Aorta (tissue), 5 donors: ENCODE results near the gene KCTD17. TPM values are rescaled to one million over a fixed set of nuclear protein-coding genes. Genes with fewer than 3 reads are reported as not detected.
A peak's percentile ranks its signal among the peaks of the same experiment; 100 is the strongest.

ENCODE experiments used
- ATAC-seq: fragments of 200-7000 bp; cut with Tn5 transposase; one replicate; pipeline ENCODE4 v1.9.1; 2022; ENCODE audit warnings: moderate library complexity; ENCODE audit not compliant: low FRiP score
- DNase-seq, 2 donors: peaks; one replicate each; pipeline ENCODE4 v3.0.0-alpha.2; 2020
- H3K27ac ChIP-seq, 2 donors: one replicate each; pipeline ENCODE4 v1.5.1; 2013; ENCODE audit warnings: low read length in 2 of 2, mild to moderate bottlenecking in 2 of 2, moderate library complexity in 2 of 2, control low read depth in 1 of 2, inconsistent platforms in 1 of 2, low read depth in 1 of 2
- H3K27me3 ChIP-seq, 2 donors: one replicate each; pipeline ENCODE4 v1.6.1; 2013; ENCODE audit warnings: control low read depth in 1 of 2, low read length in 1 of 2, mild to moderate bottlenecking in 1 of 2, moderate library complexity in 1 of 2; ENCODE audit not compliant: insufficient read depth in 2 of 2, control insufficient read depth in 1 of 2
- H3K36me3 ChIP-seq, 2 donors: one replicate each; pipeline ENCODE4 v1.6.1; 2013; ENCODE audit warnings: control low read depth in 1 of 2, low read length in 1 of 2, mild to moderate bottlenecking in 1 of 2; ENCODE audit not compliant: insufficient read depth in 2 of 2, control insufficient read depth in 1 of 2
- H3K4me1 ChIP-seq, 2 donors: one replicate each; pipeline ENCODE4 v1.6.1; 2013; ENCODE audit warnings: low read length in 2 of 2, control low read depth in 1 of 2, mild to moderate bottlenecking in 1 of 2, moderate library complexity in 1 of 2; ENCODE audit not compliant: insufficient read depth in 2 of 2, control insufficient read depth in 1 of 2
- H3K4me3 ChIP-seq, 2 donors: one replicate each; pipeline ENCODE4 v1.5.1; 2013; ENCODE audit warnings: low read length in 2 of 2, control low read depth in 1 of 2, mild to moderate bottlenecking in 1 of 2
- H3K9me3 ChIP-seq: one replicate; pipeline ENCODE4 v1.6.1; 2013; ENCODE audit warnings: mild to moderate bottlenecking, low read length; ENCODE audit not compliant: control insufficient read depth
- WGBS, 2 donors: extraction: QIAGEN DNeasy Blood & Tissue Kit; methylation state at CpG; one replicate each; pipeline ENCODE4 v1.1.7; 2013; 5-methylcytosine and 5-hydroxymethylcytosine counted together
- intact Hi-C, 2 donors: fragments of 100-400 bp; cut with DNase I; formaldehyde crosslinking; loops; one replicate each; pipeline versions ENCODE4 v1.14.2 to v1.15.0; 2022
- polyA plus RNA-seq, 2 donors: library from polyadenylated mRNA; stranded (reverse); fragments of 200-250 nt; gene quantifications; one replicate each; pipeline ENCODE4 v1.2.3, GENCODE V29; 2013
- total RNA-seq, 2 donors: library from RNA; stranded (reverse); fragmentation: NEBNext Ultra II Directional; extraction: Animal tissue kit (Norgen Biotek cat#: 25700); gene quantifications; one replicate each; pipeline ENCODE4 v1.2.1, GENCODE V29; 2021
- donor health status: healthy with polysubstance abuse.
- donor health status: Bipolar disorder and iron deficiency.
- donor health status: DM: no; HTN: no; CAD: no.
- donor health status: DM: no; HTN: no; CAD: no.
- donor health status: DM: yes; HTN: yes; CAD: no.

Gene KCTD17
- total and polyA plus RNA-seq, 4 donors: 15.2 to 27.5 (median 20.7) TPM

- intact Hi-C loops: no loop called here
- Histone ChIP-seq H3K27ac (no peak overlapping the region), H3K36me3 (peaks cover 0 to 4% of the 10 kb centered on the region in 2 donors), H3K4me1 (no peaks in the 10 kb centered on the region), H3K4me3 (no peak overlapping the region), H3K27me3 (no peaks in the 10 kb centered on the region), H3K9me3 (no peaks in the 10 kb centered on the region)
- ATAC-seq (no peak), DNase-seq (no peak)
- WGBS, 2 donors: 89 to 90% methylated on average over 34 of the region's 34 CpGs
Measured at GRCh38 chr22:37023743-37024338, 27.7 kb upstream of the KCTD17 start.

- no peak for ATAC-seq
- peaks cover 0 to 4% of the 10 kb centered on the region in 2 donors for H3K36me3 ChIP-seq
- intact Hi-C loops: no loop called here
- DNase-seq: no peak
- H3K4me1 ChIP-seq: no peaks in the 10 kb centered on the region
- WGBS, 2 donors: 86 to 89% methylated on average over 66 to 71 of the region's 71 CpGs
- no peak overlapping the region for H3K27ac ChIP-seq
- H3K27me3 ChIP-seq: no peaks in the 10 kb centered on the region
- no peaks in the 10 kb centered on the region for H3K9me3 ChIP-seq
- H3K4me3 ChIP-seq: no peak overlapping the region
Measured at GRCh38 chr22:37024339-37025157, 27.0 kb upstream of the KCTD17 start.

- Histone ChIP-seq H3K27ac (no peak overlapping the region), H3K4me3 (no peak overlapping the region), H3K36me3 (peaks cover 0 to 4% of the 10 kb centered on the region in 2 donors), H3K27me3 (no peaks in the 10 kb centered on the region), H3K9me3 (no peaks in the 10 kb centered on the region), H3K4me1 (no peaks in the 10 kb centered on the region)
- DNase-seq: no peak
- 86 to 91% methylated on average over 10 of the region's 10 CpGs for WGBS, 2 donors
- ATAC-seq: no peak
- intact Hi-C loops: no loop called here
Measured at GRCh38 chr22:37025500-37026070, 26.0 kb upstream of the KCTD17 start.

GRCh38 chr22:37026325-37026724 is 25.2 kb upstream of the KCTD17 start:
- 74 to 81% methylated on average over 5 of the region's 5 CpGs for WGBS, 2 donors

GRCh38 chr22:37027556-37027955 is 24.0 kb upstream of the KCTD17 start:
- Histone ChIP-seq H3K27me3 (no peaks in the 10 kb centered on the region), H3K27ac (no peak overlapping the region), H3K4me1 (no peaks in the 10 kb centered on the region), H3K36me3 (peaks cover 0 to 4% of the 10 kb centered on the region in 2 donors), H3K4me3 (no peak overlapping the region), H3K9me3 (no peaks in the 10 kb centered on the region)
- DNase-seq: peak in 1 of 2 donors; percentile 12
- intact Hi-C loops: no loop called here
- no peak for ATAC-seq
- WGBS, 2 donors: 91 to 92% methylated on average over 7 of the region's 7 CpGs

More at GRCh38 chr22:37026325-37026724, 25.2 kb upstream of the KCTD17 start:
- H3K4me1 ChIP-seq: no peaks in the 10 kb centered on the region
- DNase-seq: no peak
- peaks cover 0 to 4% of the 10 kb centered on the region in 2 donors for H3K36me3 ChIP-seq
- intact Hi-C loops: no loop called here
- no peak overlapping the region for H3K27ac ChIP-seq
- no peaks in the 10 kb centered on the region for H3K27me3 ChIP-seq
- H3K9me3 ChIP-seq: no peaks in the 10 kb centered on the region
- H3K4me3 ChIP-seq: no peak overlapping the region
- no peak for ATAC-seq

- peaks cover 0 to 4% of the 10 kb centered on the region in 2 donors for H3K36me3 ChIP-seq
- ATAC-seq (no peak), DNase-seq (peak in 1 of 2 donors; percentile 25)
- no peaks in the 10 kb centered on the region for H3K4me1 ChIP-seq
- no peak overlapping the region for H3K27ac ChIP-seq
- H3K9me3 ChIP-seq: no peaks in the 10 kb centered on the region
- no peaks in the 10 kb centered on the region for H3K27me3 ChIP-seq
- intact Hi-C loops: no loop called here
- 88 to 89% methylated on average over 22 of the region's 22 CpGs for WGBS, 2 donors
- H3K4me3 ChIP-seq: no peak overlapping the region
Measured at GRCh38 chr22:37028692-37029674, 22.6 kb upstream of the KCTD17 start.

GRCh38 chr22:37030560-37031281 is 20.8 kb upstream of the KCTD17 start:
- Histone ChIP-seq H3K4me3 (no peak overlapping the region), H3K27ac (no peak overlapping the region), H3K36me3 (peaks cover 0 to 4% of the 10 kb centered on the region in 2 donors), H3K27me3 (no peaks in the 10 kb centered on the region), H3K9me3 (no peaks in the 10 kb centered on the region), H3K4me1 (no peaks in the 10 kb centered on the region)
- intact Hi-C loops: no loop called here
- DNase-seq: peak in 1 of 2 donors; percentile 17
- 64 to 67% methylated on average over 14 of the region's 14 CpGs for WGBS, 2 donors
- no peak for ATAC-seq

- DNase-seq (no peak), ATAC-seq (no peak)
- Histone ChIP-seq H3K27me3 (no peaks in the 10 kb centered on the region), H3K9me3 (no peaks in the 10 kb centered on the region), H3K4me3 (no peak overlapping the region), H3K4me1 (no peaks in the 10 kb centered on the region), H3K36me3 (peaks cover 0 to 4% of the 10 kb centered on the region in 2 donors), H3K27ac (no peak overlapping the region)
- 59 to 65% methylated on average over 2 of the region's 2 CpGs for WGBS, 2 donors
- intact Hi-C loops: no loop called here
Measured at GRCh38 chr22:37032134-37032534, 19.4 kb upstream of the KCTD17 start.
